ENCODE measurements around the gene TNFSF9.
"Not testable (repeated sequence)": the region's sequence is repeated elsewhere in the genome, so short reads cannot be mapped to it uniquely, and the experiment has no call there.

TNFSF9 gene

GRCh38 chr19:6508028-6508771 is 22.6 kb upstream of the TNFSF9 start:
- not testable (repeated sequence) for DNase-seq (ENCODE audit: low read depth in 3 of 3)

GRCh38 chr19:6509118-6509971 is 21.5 kb upstream of the TNFSF9 start:
- DNase-seq (ENCODE audit: low read depth in 3 of 3), result no peak

- DNase-seq (ENCODE audit: low read depth in 3 of 3), result no peak
These were observed 20.2 kb upstream of the TNFSF9 start for GRCh38 chr19:6510618-6511017.

DNA sequence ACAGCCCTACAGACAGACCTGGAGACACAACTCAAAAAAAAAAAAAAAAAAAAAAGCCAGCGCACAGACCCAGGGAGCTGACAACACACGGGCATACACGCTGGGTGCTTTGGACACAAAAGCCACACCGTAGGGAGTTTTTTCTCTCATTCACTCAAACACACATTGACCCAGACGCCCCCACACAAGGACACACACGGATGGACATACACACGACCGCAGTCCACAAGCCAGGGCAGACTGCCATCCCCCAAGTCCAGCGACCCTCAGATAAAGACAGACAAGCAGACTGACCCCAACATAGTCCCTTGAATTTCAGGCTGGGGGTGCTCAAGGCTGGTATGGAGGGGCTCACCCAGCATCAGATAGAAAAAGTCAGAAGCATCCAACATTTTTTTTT is 16.7 kb upstream of the TNFSF9 start:
- no peak for DNase-seq (ENCODE audit: low read depth in 3 of 3)

- no peak for DNase-seq (ENCODE audit: low read depth in 3 of 3)
These were observed 15.8 kb upstream of the TNFSF9 start for GRCh38 chr19:6514926-6515544.

- DNase-seq (ENCODE audit: low read depth in 3 of 3), result peak; percentile 51 to 69 (median 62)
These were observed 14.7 kb upstream of the TNFSF9 start for GRCh38 chr19:6516018-6516658.

- DNase-seq (ENCODE audit: low read depth in 3 of 3), result peak; percentile 81 to 97 (median 94)
These were observed 14.1 kb upstream of the TNFSF9 start for GRCh38 chr19:6516659-6517291.

GRCh38 chr19:6518145-6518911 is 12.5 kb upstream of the TNFSF9 start:
- DNase-seq (ENCODE audit: low read depth in 3 of 3), result no peak

DNA sequence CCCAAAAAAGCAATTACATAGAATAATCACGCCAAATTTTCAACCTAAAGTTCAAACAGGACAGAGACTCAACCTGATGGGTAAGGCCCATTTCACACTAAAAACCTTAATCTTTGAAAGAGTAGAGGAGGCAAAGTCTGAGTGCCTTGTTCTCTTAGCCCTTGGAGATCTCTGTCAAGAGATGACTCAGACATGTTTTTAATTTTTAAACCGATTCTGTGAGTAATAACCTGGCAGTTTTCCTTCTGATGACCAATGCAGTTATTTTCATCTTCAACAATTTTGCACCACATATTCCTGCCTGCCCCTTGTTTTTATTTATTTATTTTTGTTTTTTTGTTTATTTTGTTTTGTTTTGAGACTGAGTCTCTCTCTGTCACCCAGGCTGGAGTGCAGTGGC is 11.5 kb upstream of the TNFSF9 start:
- no peak for DNase-seq (ENCODE audit: low read depth in 3 of 3)

GRCh38 chr19:6521718-6522646 is 8.8 kb upstream of the TNFSF9 start:
- peak in 1 of 3 donors; percentile 18 for DNase-seq (ENCODE audit: low read depth in 3 of 3)

DNA sequence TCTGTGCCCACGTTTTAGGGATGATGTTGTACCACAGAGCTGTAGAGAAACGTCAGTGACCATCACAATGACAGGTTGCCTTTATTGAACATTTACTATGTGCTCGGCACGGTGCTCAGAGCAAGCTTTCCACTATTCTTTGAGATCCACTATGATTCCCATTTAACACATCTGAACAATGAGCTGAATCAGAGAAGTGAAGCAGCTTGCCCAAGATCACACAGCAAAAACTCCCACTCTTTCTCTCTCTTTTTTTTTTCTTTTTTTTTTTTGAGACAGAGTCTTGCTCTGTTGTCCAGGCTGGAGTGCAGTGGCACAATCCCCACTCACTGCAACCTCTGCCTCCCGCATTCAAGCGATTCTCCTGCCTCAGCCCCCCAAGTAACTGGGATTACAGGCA is 8.1 kb upstream of the TNFSF9 start:
- DNase-seq (ENCODE audit: low read depth in 3 of 3), result no peak

DNA sequence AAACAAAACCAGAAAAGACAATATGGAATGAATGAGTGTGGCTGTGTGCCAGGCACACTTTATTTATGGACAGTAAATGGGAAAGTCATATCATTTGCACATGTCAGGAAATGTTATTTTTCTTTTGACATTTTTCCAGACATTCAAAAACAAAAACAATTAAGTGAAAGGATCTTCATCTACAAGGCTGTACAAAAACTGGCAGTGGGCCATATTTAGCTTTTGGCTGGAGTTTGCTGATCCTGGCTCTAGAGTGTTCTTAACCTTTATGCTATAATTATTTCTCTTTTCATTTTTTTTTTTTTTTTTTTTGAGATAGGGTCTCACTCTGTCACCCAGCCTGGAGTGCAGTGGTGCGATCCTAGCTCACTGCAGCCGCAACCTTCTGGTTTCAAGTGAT is 6.5 kb upstream of the TNFSF9 start:
- DNase-seq (ENCODE audit: low read depth in 3 of 3), result no peak

GRCh38 chr19:6527893-6528543 is 2.8 kb upstream of the TNFSF9 start:
- DNase-seq (ENCODE audit: low read depth in 3 of 3), result no peak

DNA sequence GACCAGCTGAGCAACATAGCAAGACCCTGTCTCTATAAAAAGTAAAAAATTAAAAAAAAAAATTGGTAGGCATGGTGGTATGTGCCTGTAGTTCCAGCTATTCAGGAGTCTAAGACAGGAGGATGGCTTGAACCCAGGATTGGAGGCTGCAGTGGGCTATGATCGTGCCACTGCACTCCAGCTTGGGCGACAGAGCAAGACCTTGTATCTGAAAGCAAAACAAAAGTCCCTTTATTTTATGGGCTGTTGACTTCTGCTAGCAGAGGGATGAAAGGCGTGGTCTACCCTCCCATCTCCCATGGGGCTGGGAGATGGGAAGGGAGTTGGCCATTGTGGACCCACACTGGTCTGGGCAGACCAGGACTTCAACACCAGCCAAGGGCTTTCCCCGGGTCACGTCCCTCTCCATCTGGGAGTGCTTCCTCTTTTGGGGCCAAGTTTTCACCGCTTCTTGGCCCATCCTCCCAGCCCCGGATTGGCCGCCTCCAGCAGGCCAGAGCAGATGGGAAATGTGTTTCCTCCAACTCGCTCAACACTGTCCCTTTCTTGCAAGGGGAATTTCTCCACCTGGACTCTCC is 2.2 kb upstream of the TNFSF9 start:
- DNase-seq (ENCODE audit: low read depth in 3 of 3), result no peak

DNA sequence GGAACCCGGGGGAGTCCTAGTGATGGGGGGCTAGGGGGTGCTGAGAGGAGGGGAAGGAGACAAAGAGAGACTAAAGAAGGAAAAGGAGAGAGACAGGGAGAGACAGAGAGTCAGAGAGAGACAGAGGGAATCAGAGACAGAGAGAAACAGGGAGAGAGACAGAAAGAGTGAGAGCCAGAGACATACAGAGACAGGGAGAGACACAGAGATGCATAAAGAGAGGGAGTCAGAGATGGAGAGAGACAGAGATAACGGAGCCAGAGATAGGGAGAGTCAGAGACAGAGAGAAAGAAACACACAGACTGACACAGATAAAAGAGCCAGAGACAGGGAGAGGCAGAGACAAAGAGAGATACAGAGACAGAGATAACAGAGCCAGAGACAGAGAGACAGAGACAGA is 1.5 kb upstream of the TNFSF9 start:
- DNase-seq (ENCODE audit: low read depth in 3 of 3), result no peak

DNA sequence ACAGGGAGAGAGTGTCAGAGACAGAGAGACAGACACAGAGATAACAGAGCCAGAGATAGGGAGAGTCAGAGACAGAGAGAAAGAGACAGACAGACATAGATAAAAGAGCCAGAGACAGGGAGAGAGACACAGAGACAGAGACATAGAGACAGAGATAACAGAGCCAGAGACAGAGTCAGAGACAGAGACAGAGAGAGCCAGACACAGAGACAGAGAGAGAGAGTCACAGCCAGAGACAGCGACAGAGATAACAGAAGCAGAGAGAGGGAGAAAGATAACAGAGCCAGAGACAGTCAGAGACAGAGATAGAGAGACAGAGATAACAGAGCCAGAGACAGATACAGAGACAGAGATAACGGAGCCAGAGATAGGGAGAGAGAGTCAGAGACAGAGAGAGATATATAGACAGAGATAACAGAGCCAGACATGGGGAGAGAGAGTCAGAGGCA is 865 bp upstream of the TNFSF9 start:
- DNase-seq (ENCODE audit: low read depth in 3 of 3), result no peak

- DNase-seq (ENCODE audit: low read depth in 3 of 3), result no peak
These were observed 533 bp downstream of the TNFSF9 start for GRCh38 chr19:6531163-6531955.

DNA sequence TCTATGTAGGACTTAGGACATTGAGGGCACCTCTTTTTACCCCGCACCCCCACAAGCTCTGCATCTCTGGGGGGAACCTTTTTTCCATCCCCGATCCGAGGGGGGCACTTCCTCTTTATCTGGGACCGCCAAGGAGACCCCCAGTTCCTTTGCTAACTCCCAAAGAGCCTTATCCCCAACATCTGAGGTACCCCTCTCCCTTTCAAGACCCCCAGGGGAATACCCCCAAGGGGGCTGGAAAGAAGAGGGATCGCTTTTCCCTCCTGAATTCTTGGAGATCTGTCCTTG is 1.1 kb downstream of the TNFSF9 start:
- no peak for DNase-seq (ENCODE audit: low read depth in 3 of 3)
